Type B pancreatic cell (in vitro differentiated cells): ENCODE results near the gene OVAAL. TPM values are rescaled to one million over a fixed set of nuclear protein-coding genes. Genes with fewer than 3 reads are reported as not detected.

Experiments used
- DNase-seq: peaks from one replicate; pipeline ENCODE4 v3.0.0; 2021; ENCODE audit warnings: mixed read lengths; ENCODE audit not compliant: unreplicated experiment; ENCODE audit errors: extremely low spot score
- H3K27ac Mint-ChIP-seq: 2 replicates; pipeline ENCODE4 v1.8.0; 2021; ENCODE audit warnings: mild to moderate bottlenecking, mixed read lengths
- H3K27me3 Mint-ChIP-seq: 2 replicates; pipeline ENCODE4 v1.8.0; 2021; ENCODE audit warnings: mixed read lengths
- H3K36me3 Mint-ChIP-seq: 2 replicates; pipeline ENCODE4 v1.8.0; 2021; ENCODE audit warnings: mixed read lengths
- H3K4me1 Mint-ChIP-seq: one replicate; pipeline ENCODE4 v1.8.0; 2021; ENCODE audit warnings: mixed read lengths; ENCODE audit not compliant: unreplicated experiment
- H3K4me3 Mint-ChIP-seq: 2 replicates; pipeline ENCODE4 v1.8.0; 2021; ENCODE audit warnings: mild to moderate bottlenecking, mixed read lengths
- H3K9me3 Mint-ChIP-seq: 2 replicates; pipeline ENCODE4 v1.8.0; 2021; ENCODE audit warnings: mixed read lengths
- total RNA-seq: library from RNA; stranded (reverse); gene quantifications from 2 replicates; pipeline ENCODE4 v1.2.1, GENCODE V29; 2021; ENCODE audit warnings: low replicate concordance
- TF ChIP-seq, protein P1 (sequence below): fragments of 200-600 bp; sonication (generic); conservative IDR thresholded peaks from 2 replicates; pipeline ENCODE4 v1.5.0; 2021; ENCODE audit warnings: antibody characterized with exemption, mild to moderate bottlenecking

OVAAL gene
- total RNA-seq, 1 donor from 2014 or later, result not detected

DNA sequence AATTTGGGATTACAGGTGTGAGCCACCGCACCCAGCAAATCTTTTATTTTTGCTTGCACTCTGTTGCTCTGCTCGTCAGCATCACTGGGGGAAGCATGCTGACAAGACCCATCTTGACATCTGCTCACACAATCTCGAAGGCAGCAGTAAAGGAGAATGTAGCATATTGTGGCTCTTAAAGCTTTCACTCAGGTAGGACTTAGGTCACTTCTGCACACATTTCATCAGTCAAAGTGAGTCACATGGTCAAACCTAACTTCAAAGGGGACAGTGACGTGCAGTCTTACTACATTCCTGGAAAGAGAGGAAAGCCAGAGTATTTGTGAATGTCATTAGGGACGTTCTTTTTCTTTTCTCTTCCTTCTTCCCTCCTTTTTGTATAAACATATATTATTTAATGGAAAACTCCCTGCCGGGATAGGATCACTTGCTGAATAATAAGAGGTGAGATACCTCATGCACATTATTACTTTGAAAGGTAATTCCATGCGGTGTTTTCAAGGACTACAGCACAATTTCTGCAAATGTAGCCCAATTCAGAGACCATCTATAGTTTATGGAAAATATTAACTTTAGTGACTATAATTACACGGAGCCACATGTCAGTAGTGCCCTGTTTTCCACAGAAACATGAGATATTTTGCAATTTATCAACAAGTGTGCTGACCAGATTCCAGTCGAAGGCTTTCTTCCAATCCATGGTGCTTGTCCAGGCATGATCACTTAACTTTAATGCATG, 37.1 kb upstream of the OVAAL start:
- peaks cover 40% of the 10 kb centered on the region for H3K4me1 Mint-ChIP-seq
- TF ChIP-seq, protein P1, sequence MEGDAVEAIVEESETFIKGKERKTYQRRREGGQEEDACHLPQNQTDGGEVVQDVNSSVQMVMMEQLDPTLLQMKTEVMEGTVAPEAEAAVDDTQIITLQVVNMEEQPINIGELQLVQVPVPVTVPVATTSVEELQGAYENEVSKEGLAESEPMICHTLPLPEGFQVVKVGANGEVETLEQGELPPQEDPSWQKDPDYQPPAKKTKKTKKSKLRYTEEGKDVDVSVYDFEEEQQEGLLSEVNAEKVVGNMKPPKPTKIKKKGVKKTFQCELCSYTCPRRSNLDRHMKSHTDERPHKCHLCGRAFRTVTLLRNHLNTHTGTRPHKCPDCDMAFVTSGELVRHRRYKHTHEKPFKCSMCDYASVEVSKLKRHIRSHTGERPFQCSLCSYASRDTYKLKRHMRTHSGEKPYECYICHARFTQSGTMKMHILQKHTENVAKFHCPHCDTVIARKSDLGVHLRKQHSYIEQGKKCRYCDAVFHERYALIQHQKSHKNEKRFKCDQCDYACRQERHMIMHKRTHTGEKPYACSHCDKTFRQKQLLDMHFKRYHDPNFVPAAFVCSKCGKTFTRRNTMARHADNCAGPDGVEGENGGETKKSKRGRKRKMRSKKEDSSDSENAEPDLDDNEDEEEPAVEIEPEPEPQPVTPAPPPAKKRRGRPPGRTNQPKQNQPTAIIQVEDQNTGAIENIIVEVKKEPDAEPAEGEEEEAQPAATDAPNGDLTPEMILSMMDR, result no peak
- H3K27ac Mint-ChIP-seq, result peak overlapping the region; percentile 74
- no peak for DNase-seq
- no peaks in the 10 kb centered on the region for H3K36me3 Mint-ChIP-seq
- peaks cover 4% of the 10 kb centered on the region for H3K27me3 Mint-ChIP-seq
- H3K4me3 Mint-ChIP-seq, result peak overlapping the region; percentile 26
- no peaks in the 10 kb centered on the region for H3K9me3 Mint-ChIP-seq

DNA sequence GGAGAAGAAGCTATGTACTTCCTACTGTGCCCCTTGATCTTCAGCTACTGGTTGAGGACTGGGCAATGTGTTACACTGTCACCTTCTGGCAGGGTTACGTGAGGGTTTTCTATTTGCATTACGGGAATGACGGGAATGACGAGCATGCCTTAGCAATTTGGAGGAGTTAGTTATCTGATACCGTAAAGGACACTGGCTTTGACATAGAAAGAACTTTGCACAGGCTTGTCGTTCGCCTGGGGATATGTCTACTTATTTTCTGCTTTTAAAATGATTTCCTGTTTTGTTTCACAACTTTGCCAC, 36.6 kb upstream of the OVAAL start:
- DNase-seq, result no peak
- Mint-ChIP-seq H3K36me3 (no peaks in the 10 kb centered on the region), H3K27ac (peak overlapping the region; percentile 74), H3K9me3 (no peaks in the 10 kb centered on the region), H3K27me3 (peaks cover 6% of the 10 kb centered on the region), H3K4me3 (peak overlapping the region; percentile 26), H3K4me1 (peaks cover 44% of the 10 kb centered on the region)
- TF ChIP-seq, protein P1, result no peak

DNA sequence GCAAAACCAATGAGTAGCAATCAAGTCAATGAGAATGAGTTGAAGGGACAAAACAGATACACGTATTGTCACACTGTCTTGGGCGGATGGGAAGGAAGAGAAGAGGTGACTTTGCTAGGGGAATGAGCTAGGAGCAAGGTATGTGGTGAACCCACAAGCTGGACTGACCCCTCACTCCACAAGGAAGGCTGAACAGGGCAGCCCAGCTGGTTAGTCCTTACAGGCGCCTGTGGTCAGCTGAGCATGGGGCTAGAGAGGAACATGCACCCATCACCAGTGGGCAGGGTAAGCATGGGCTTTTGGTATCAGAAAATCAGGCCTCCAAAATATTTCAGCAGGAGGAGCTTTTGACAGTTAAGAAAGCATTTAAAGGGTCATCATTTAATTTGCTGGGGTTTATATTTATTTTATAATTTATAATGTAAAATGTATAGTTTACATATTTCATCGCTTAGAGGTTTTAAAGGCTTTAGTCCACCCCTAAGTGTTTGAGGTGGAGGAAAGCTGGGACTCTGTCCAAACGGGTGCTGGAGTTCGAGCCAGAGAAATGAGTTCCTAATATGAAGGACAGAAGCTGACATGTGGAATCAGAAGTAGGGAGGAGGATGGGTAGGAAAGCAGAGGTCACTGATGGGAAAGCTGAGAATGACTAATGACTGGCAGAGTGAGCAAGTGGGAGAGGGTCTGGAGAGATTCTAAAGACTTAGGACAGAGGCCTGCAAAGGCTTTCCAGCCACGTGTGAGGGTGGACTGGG, 34.4 kb upstream of the OVAAL start:
- Mint-ChIP-seq H3K36me3 (no peaks in the 10 kb centered on the region), H3K9me3 (no peaks in the 10 kb centered on the region), H3K27me3 (peaks cover 8% of the 10 kb centered on the region), H3K4me3 (no peak overlapping the region), H3K4me1 (peaks cover 45% of the 10 kb centered on the region), H3K27ac (no peak overlapping the region)
- DNase-seq, result no peak
- TF ChIP-seq, protein P1, result no peak

GRCh38 chr1:180524915-180525714, 33.6 kb upstream of the OVAAL start:
- peaks cover 8% of the 10 kb centered on the region for H3K27me3 Mint-ChIP-seq
- H3K4me3 Mint-ChIP-seq, result no peak overlapping the region
- H3K4me1 Mint-ChIP-seq, result peaks cover 37% of the 10 kb centered on the region
- peak overlapping the region; percentile 19 for H3K27ac Mint-ChIP-seq
- DNase-seq, result no peak
- H3K9me3 Mint-ChIP-seq, result no peaks in the 10 kb centered on the region
- TF ChIP-seq, protein P1, result no peak
- H3K36me3 Mint-ChIP-seq, result no peaks in the 10 kb centered on the region

DNA sequence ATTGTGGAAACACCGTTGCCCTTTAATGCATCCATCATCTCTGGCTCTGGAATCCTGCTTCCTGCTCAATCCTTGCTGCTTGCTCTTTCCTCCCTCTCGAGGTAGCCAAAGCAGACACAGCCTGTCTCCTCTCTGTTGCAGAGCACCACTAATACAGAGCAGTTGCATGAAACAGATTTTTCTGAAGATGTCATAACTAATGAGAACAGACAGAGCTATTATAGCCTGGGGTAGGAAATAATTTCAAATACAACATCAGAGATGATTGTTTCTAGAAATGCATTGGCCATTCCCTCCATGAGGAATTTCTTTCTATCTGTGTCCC, 33.1 kb upstream of the OVAAL start:
- Mint-ChIP-seq H3K27ac (peak overlapping the region; percentile 19), H3K4me1 (peaks cover 37% of the 10 kb centered on the region)
- TF ChIP-seq, protein P1, result no peak

More for the DNA sequence above, 33.1 kb upstream of the OVAAL start:
- Mint-ChIP-seq H3K9me3 (no peaks in the 10 kb centered on the region), H3K36me3 (no peaks in the 10 kb centered on the region), H3K4me3 (no peak overlapping the region), H3K27me3 (peaks cover 8% of the 10 kb centered on the region)
- no peak for DNase-seq
